GM12873 (cell line): ENCODE data around the gene DLG2.

Source experiments
- CTCF ChIP-seq: IDR thresholded peaks from 2 replicates; pipeline ENCODE4 v1.5.1; 2012; ENCODE audit warnings: low read depth, mild to moderate bottlenecking, moderate library complexity, low read length, control low read depth; ENCODE audit not compliant: insufficient read depth; ENCODE audit errors: missing control alignments

The DLG2 gene

DNA sequence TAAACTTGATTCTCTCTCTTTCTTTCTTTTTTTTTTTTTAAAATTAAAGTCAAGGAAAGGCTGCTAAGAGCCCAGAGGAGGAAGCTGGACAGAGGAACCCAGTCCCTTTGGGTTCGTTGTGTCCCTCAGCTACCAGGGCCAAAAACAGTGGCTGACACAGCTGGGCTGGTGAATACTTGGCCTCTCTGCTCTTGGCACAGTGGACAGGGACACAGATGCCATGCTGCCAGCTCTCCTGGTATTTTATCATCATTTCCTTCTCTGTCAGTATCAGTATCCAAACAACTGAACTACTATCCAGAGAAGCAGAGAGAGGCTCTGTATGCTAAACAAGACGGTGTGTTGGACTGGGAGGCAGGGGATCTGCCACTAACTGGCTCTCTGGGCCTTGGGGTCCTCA is 2217.3 kb downstream of the DLG2 start:
- TF ChIP-seq CTCF, result no peak

- no peak for TF ChIP-seq CTCF
Measured at GRCh38 chr11:83409476-83409875, 2217.7 kb downstream of the DLG2 start.

GRCh38 chr11:83408946-83409345 is 2218.2 kb downstream of the DLG2 start:
- TF ChIP-seq CTCF, result no peak
